H9 (cell line): Measurements from ENCODE around the gene SYT7. TPM values are rescaled to one million over a fixed set of nuclear protein-coding genes. Genes with fewer than 3 reads are reported as not detected.
A peak's percentile ranks its signal among the peaks of the same experiment; 100 is the strongest.

Experiments
- DNase-seq: peaks from one replicate; pipeline ENCODE4 v3.0.0-alpha.2; 2017
- H2AFZ ChIP-seq: one replicate; pipeline ENCODE4 v1.6.1; 2013; ENCODE audit warnings: mild to moderate bottlenecking, low read length, control low read depth, moderate library complexity
- H2AK5ac ChIP-seq: 2 replicates; pipeline ENCODE4 v1.6.1; 2013; ENCODE audit warnings: low read length, control low read depth, mixed read lengths; ENCODE audit not compliant: insufficient read length
- H2BK120ac ChIP-seq: one replicate; pipeline ENCODE4 v1.6.1; 2013; ENCODE audit warnings: low read depth, mild to moderate bottlenecking, low read length, control low read depth, inconsistent platforms; ENCODE audit not compliant: poor library complexity, severe bottlenecking
- H2BK12ac ChIP-seq: 2 replicates; pipeline ENCODE4 v1.6.1; 2013; ENCODE audit warnings: low read length, control low read depth, mixed read lengths, low read depth; ENCODE audit not compliant: insufficient read length
- H2BK15ac ChIP-seq: 2 replicates; pipeline ENCODE4 v1.6.1; 2013; ENCODE audit warnings: low read depth, low read length, control low read depth
- H2BK20ac ChIP-seq: one replicate; pipeline ENCODE4 v1.6.1; 2013; ENCODE audit warnings: low read depth, mild to moderate bottlenecking, low read length, control low read depth, inconsistent platforms; ENCODE audit not compliant: poor library complexity, severe bottlenecking
- H2BK5ac ChIP-seq: 2 replicates; pipeline ENCODE4 v1.6.1; 2013; ENCODE audit warnings: low read length, control low read depth, mixed read lengths; ENCODE audit not compliant: insufficient read length
- H3K14ac ChIP-seq: 2 replicates; pipeline ENCODE4 v1.6.1; 2013; ENCODE audit warnings: low read length, control low read depth; ENCODE audit not compliant: insufficient read depth
- H3K18ac ChIP-seq: 2 replicates; pipeline ENCODE4 v1.6.1; 2013; ENCODE audit warnings: low read depth, mild to moderate bottlenecking, mixed read lengths, low read length, control low read depth; ENCODE audit not compliant: insufficient read length
- H3K23ac ChIP-seq: 2 replicates; pipeline ENCODE4 v1.6.1; 2013; ENCODE audit warnings: low read length, control low read depth, mixed read lengths, low read depth; ENCODE audit not compliant: insufficient read length
- H3K23me2 ChIP-seq: 2 replicates; pipeline ENCODE4 v1.6.1; 2013; ENCODE audit warnings: low read depth, mild to moderate bottlenecking, mixed read lengths, low read length, control low read depth; ENCODE audit not compliant: insufficient read length, poor library complexity, severe bottlenecking
- H3K27ac ChIP-seq: 2 replicates; pipeline ENCODE4 v1.5.1; 2013; ENCODE audit warnings: low read length, control low read depth, mixed read lengths, low read depth; ENCODE audit not compliant: insufficient read length
- H3K27me3 ChIP-seq: 2 replicates; pipeline ENCODE4 v1.6.1; 2013; ENCODE audit warnings: low read length, control low read depth, inconsistent platforms; ENCODE audit not compliant: insufficient read depth
- H3K4ac ChIP-seq: 2 replicates; pipeline ENCODE4 v1.6.1; 2013; ENCODE audit warnings: low read depth, mild to moderate bottlenecking, control low read depth, inconsistent platforms, low read length, moderate library complexity
- H3K4me1 ChIP-seq: 2 replicates; pipeline ENCODE4 v1.6.1; 2013; ENCODE audit warnings: low read length, control low read depth, inconsistent platforms; ENCODE audit not compliant: insufficient read depth
- H3K4me2 ChIP-seq: 2 replicates; pipeline ENCODE4 v1.6.1; 2013; ENCODE audit warnings: low read length, control low read depth, mixed read lengths; ENCODE audit not compliant: insufficient read length, insufficient read depth
- H3K56ac ChIP-seq: 2 replicates; pipeline ENCODE4 v1.6.1; 2013; ENCODE audit warnings: low read depth, mild to moderate bottlenecking, mixed read lengths, low read length, control low read depth; ENCODE audit not compliant: insufficient read length
- H3K79me1 ChIP-seq: 2 replicates; pipeline ENCODE4 v1.6.1; 2013; ENCODE audit warnings: low read depth, mild to moderate bottlenecking, moderate library complexity, low read length, control low read depth, inconsistent platforms; ENCODE audit not compliant: insufficient read depth, poor library complexity, severe bottlenecking
- H3K79me2 ChIP-seq: 2 replicates; pipeline ENCODE4 v1.6.1; 2013; ENCODE audit warnings: low read length, control low read depth, inconsistent platforms; ENCODE audit not compliant: insufficient read depth
- H3K9ac ChIP-seq: 2 replicates; pipeline ENCODE4 v1.6.1; 2013; ENCODE audit warnings: low read length, control low read depth, mixed read lengths; ENCODE audit not compliant: insufficient read length; ENCODE audit errors: extremely low read depth
- H3K9me3 ChIP-seq: one replicate; pipeline ENCODE4 v1.6.1; 2013; ENCODE audit warnings: low read depth, low read length, inconsistent platforms; ENCODE audit not compliant: control insufficient read depth
- H3T11ph ChIP-seq: one replicate; pipeline ENCODE4 v1.6.1; 2013; ENCODE audit warnings: mild to moderate bottlenecking, low read length, control low read depth, inconsistent platforms
- H4K20me1 ChIP-seq: one replicate; pipeline ENCODE4 v1.6.1; 2013; ENCODE audit not compliant: control insufficient read depth, insufficient read length, insufficient read depth
- H4K5ac ChIP-seq: 2 replicates; pipeline ENCODE4 v1.6.1; 2013; ENCODE audit warnings: low read depth, mild to moderate bottlenecking, mixed read lengths, low read length, control low read depth; ENCODE audit not compliant: insufficient read length
- H4K8ac ChIP-seq: replicated peaks from 2 replicates; pipeline ENCODE4 v1.6.1; 2013; ENCODE audit warnings: low read length, control low read depth, mixed read lengths, low read depth; ENCODE audit not compliant: insufficient read length
- H4K91ac ChIP-seq: 2 replicates; pipeline ENCODE4 v1.6.1; 2013; ENCODE audit warnings: low read depth, mild to moderate bottlenecking, moderate library complexity, mixed read lengths, low read length, control low read depth; ENCODE audit not compliant: insufficient read length
- H3K27ac Mint-ChIP-seq, 3 experiments: 2 replicates in 2 of 3; 3 replicates in 1 of 3; pipeline ENCODE4 v1.8.0; 2020 to 2021; ENCODE audit warnings: mixed read lengths in 3 of 3, mild to moderate bottlenecking in 1 of 3, moderate library complexity in 1 of 3
- H3K27me3 Mint-ChIP-seq: 2 replicates; pipeline ENCODE4 v1.8.0; 2021; ENCODE audit warnings: low read depth, mild to moderate bottlenecking, moderate library complexity, mixed read lengths
- H3K36me3 Mint-ChIP-seq, 3 experiments: 2 replicates in 2 of 3; 3 replicates in 1 of 3; pipeline ENCODE4 v1.8.0; 2020 to 2021; ENCODE audit warnings: low read depth in 3 of 3, mixed read lengths in 3 of 3; ENCODE audit not compliant: insufficient read depth in 1 of 3
- H3K4me1 Mint-ChIP-seq, 2 experiments: 2 replicates each; pipeline ENCODE4 v1.8.0; 2020; ENCODE audit warnings: mixed read lengths in 2 of 2
- H3K4me3 Mint-ChIP-seq, 2 experiments: 2 replicates in 1 of 2; 3 replicates in 1 of 2; pipeline ENCODE4 v1.8.0; 2020 to 2021; ENCODE audit warnings: mild to moderate bottlenecking in 2 of 2, mixed read lengths in 2 of 2, moderate library complexity in 1 of 2
- H3K9me3 Mint-ChIP-seq, 2 experiments: 2 replicates in 1 of 2; 3 replicates in 1 of 2; pipeline ENCODE4 v1.8.0; 2020; ENCODE audit warnings: mild to moderate bottlenecking in 2 of 2, mixed read lengths in 2 of 2, moderate library complexity in 1 of 2
- WGBS: extraction: QIAGEN DNeasy Blood & Tissue Kit; methylation state at CpG from one replicate; pipeline ENCODE4 v1.1.7; 2013; ENCODE audit warnings: missing lambda C conversion rate, low lambda C conversion rate, mixed read lengths; ENCODE audit not compliant: insufficient read length; ENCODE audit errors: extremely low coverage; 5-methylcytosine and 5-hydroxymethylcytosine counted together
- total RNA-seq: library from RNA; stranded (reverse); gene quantifications from 2 replicates; pipeline ENCODE4 v1.2.1, GENCODE V29; 2021
- TF ChIP-seq, protein P1 (sequence below): fragments of 200-600 bp; sonication (generic); conservative IDR thresholded peaks from 3 replicates; pipeline ENCODE4 v1.8.0; 2021; ENCODE audit warnings: antibody characterized with exemption, mild to moderate bottlenecking

The SYT7 gene
- total RNA-seq, 1 experiment from 2014 or later = 8.8 TPM

DNA sequence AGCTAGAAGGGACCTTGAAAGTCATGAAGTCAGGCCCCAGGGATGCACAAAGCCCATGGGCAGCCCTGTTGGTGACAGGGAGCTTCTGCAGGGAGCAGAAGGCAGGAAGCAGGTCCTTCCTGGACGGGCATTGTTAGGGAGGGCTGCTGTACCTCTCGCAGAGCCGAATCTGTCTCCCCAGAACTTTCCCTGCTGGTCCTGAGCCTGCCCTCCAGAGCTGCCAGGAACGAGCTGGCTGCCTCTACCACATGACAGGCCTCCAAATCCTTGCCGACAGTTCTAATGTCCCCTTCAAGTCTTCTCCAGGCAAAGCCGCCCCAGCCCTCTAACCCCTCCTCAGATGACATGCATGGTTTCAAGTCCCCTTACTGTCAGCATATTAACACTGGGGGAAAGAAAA is 20.1 kb downstream of the SYT7 start:
- Histone ChIP-seq H3K56ac (no peak overlapping the region), H3K9me3 (no peaks in the 10 kb centered on the region), H3K14ac (no peak overlapping the region), H3K4me1 (no peaks in the 10 kb centered on the region), H3K27ac (no peak overlapping the region), H2AFZ (no peak overlapping the region), H2AK5ac (no peak overlapping the region), H3K18ac (no peak overlapping the region), H3K23ac (no peak overlapping the region), H4K20me1 (no peaks in the 10 kb centered on the region), H3K79me1 (no peaks in the 10 kb centered on the region), H2BK12ac (no peak overlapping the region), H2BK15ac (no peak overlapping the region), H3K27me3 (no peaks in the 10 kb centered on the region; the same call in 1 of the 2 replicates), H3K23me2 (peaks cover 2% of the 10 kb centered on the region), H3K79me2 (no peaks in the 10 kb centered on the region), H3K9ac (no peak overlapping the region), H2BK20ac (no peak overlapping the region), H4K91ac (no peak overlapping the region), H3K4me2 (no peak overlapping the region), H3K4ac (no peak overlapping the region), H4K8ac (no peak overlapping the region), H4K5ac (no peak overlapping the region), H2BK5ac (no peak overlapping the region), H2BK120ac (no peak overlapping the region), H3T11ph (no peak overlapping the region)
- Mint-ChIP-seq H3K4me3 (no peak overlapping the region; a peak in 1 of 5 replicates), H3K27ac (no peak overlapping the region), H3K9me3 (no peaks in the 10 kb centered on the region), H3K36me3 (no peaks in the 10 kb centered on the region), H3K4me1 (peaks cover 26 to 39% of the 10 kb centered on the region in 2 experiments), H3K27me3 (peaks cover 67% of the 10 kb centered on the region)
- TF ChIP-seq, protein P1, sequence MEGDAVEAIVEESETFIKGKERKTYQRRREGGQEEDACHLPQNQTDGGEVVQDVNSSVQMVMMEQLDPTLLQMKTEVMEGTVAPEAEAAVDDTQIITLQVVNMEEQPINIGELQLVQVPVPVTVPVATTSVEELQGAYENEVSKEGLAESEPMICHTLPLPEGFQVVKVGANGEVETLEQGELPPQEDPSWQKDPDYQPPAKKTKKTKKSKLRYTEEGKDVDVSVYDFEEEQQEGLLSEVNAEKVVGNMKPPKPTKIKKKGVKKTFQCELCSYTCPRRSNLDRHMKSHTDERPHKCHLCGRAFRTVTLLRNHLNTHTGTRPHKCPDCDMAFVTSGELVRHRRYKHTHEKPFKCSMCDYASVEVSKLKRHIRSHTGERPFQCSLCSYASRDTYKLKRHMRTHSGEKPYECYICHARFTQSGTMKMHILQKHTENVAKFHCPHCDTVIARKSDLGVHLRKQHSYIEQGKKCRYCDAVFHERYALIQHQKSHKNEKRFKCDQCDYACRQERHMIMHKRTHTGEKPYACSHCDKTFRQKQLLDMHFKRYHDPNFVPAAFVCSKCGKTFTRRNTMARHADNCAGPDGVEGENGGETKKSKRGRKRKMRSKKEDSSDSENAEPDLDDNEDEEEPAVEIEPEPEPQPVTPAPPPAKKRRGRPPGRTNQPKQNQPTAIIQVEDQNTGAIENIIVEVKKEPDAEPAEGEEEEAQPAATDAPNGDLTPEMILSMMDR = 0 out of 3 replicates have a peak, but pooled peaks have one; percentile 3
- no CpG with 5 or more reads among the region's 6 CpGs for WGBS
- DNase-seq = no peak
